HL-60 (cell line): ENCODE results near the gene CFAP45.

Experiments used
- GABPA ChIP-seq: IDR thresholded peaks from 2 replicates; pipeline ENCODE4 v1.6.1; 2012; ENCODE audit warnings: low read depth
- POLR2AphosphoS5 ChIP-seq: IDR thresholded peaks from 2 replicates; pipeline ENCODE4 v1.6.1; 2012; ENCODE audit warnings: low read depth
- SPI1 ChIP-seq: IDR thresholded peaks from 2 replicates; pipeline ENCODE4 v1.6.1; 2012; ENCODE audit warnings: low read depth, mild to moderate bottlenecking, borderline replicate concordance
- TF ChIP-seq, protein P1 (sequence below): IDR thresholded peaks from one replicate; pipeline ENCODE4 v1.5.1; 2011; ENCODE audit warnings: low read length, control low read depth, inconsistent platforms; ENCODE audit not compliant: insufficient read depth

DNA sequence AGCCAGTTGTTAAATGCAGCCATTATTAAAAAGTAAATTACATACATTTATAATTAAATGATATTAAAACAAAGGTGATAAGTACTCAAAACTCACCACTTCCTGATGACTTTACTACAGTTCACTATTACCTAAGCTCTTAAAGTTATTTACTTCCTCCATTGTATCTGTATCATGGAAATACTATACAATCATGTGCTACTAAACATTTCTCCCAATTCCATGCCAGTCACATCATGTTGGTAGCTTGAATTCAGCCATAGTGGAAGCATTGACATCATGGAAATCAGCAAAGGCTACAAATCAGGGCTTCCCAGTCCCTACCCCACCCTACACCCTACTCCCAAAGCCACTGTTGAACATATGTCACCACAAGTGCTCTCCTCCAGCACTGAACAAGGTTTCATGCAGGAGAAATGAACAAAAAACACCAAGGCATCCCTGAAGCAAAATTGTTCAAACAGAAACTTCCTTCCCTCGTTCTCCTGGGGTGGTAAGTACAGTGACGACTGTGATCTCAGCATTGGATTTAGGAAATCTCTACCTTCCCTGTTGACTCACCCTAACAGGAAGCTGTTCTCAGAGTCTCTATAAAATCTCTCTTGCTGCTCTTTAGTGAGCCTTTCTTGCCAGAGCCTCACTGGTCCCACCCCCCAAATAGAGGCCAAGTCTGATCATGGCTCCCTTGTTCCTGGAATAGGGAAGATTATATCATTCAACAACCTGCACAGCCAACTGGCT is 50.2 kb downstream of the CFAP45 start:
- TF ChIP-seq POLR2AphosphoS5, result no peak
- TF ChIP-seq, protein P1, sequence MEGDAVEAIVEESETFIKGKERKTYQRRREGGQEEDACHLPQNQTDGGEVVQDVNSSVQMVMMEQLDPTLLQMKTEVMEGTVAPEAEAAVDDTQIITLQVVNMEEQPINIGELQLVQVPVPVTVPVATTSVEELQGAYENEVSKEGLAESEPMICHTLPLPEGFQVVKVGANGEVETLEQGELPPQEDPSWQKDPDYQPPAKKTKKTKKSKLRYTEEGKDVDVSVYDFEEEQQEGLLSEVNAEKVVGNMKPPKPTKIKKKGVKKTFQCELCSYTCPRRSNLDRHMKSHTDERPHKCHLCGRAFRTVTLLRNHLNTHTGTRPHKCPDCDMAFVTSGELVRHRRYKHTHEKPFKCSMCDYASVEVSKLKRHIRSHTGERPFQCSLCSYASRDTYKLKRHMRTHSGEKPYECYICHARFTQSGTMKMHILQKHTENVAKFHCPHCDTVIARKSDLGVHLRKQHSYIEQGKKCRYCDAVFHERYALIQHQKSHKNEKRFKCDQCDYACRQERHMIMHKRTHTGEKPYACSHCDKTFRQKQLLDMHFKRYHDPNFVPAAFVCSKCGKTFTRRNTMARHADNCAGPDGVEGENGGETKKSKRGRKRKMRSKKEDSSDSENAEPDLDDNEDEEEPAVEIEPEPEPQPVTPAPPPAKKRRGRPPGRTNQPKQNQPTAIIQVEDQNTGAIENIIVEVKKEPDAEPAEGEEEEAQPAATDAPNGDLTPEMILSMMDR, result no peak
- TF ChIP-seq GABPA, result no peak
- TF ChIP-seq SPI1, result no peak
